ENCODE results near the gene NPC1. TPM values are rescaled to one million over a fixed set of nuclear protein-coding genes. Genes with fewer than 3 reads are reported as not detected.
A peak's percentile ranks its signal among the peaks of the same experiment; 100 is the strongest.

NPC1 gene
- total RNA-seq, 2 donors from 2014 or later: 29.9 to 32.3 TPM

DNA sequence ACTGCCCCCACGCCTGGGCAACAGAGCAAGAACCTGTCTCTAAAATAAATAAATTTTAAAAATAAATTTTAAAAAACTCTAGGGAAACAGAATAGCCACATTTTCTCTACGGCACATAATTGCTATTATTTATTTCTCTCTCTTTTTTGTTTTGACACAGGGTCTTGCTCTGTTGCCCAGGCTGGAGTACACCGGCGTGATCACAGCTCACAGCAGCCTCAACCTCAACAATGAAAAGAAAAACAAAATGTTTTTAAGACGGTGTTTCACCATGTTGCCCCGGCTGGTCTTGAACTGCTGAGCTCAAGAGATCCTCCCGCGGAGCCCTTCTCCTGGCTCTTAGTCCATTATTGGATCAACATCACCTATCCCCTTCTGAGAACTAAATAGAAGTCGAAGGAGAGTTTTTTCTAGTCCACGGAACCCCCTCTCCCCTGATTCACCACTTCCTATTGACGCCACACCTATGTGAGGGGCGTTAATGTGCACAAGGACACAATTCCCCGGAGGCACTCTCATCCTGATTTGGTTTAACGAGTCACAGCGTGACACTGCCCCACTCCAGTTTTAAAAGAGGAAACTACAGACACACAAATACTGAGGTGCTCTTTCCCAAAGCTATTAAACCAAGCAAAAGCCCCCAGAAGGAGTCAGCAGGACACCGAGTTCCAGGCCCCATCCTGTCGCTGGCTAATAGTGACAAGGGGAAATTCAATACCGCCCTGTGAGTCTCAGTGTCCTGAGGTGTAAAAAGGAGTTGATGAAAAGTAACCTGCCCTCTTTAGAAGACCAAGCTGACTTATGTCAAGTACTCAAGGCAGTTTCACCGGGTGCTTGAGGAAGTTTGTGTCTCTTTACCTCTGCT lies 1.1 kb downstream of the NPC1 start:
- Histone ChIP-seq H3K9ac (ENCODE audit: low read depth in 2 of 2, low read length in 2 of 2) (peak overlapping the region; percentile 82 to 90), H3K36me3 (no peaks in the 10 kb centered on the region), H3K9me3 (no peaks in the 10 kb centered on the region), H3K27ac (peak overlapping the region; percentile 100), H3K4me1 (peaks cover 5% of the 10 kb centered on the region), H3K27me3 (no peaks in the 10 kb centered on the region), H3K4me3 (peak overlapping the region; percentile 94)
- intact Hi-C loops (cut with DNase I): no loop called here
- TF ChIP-seq, protein P1, sequence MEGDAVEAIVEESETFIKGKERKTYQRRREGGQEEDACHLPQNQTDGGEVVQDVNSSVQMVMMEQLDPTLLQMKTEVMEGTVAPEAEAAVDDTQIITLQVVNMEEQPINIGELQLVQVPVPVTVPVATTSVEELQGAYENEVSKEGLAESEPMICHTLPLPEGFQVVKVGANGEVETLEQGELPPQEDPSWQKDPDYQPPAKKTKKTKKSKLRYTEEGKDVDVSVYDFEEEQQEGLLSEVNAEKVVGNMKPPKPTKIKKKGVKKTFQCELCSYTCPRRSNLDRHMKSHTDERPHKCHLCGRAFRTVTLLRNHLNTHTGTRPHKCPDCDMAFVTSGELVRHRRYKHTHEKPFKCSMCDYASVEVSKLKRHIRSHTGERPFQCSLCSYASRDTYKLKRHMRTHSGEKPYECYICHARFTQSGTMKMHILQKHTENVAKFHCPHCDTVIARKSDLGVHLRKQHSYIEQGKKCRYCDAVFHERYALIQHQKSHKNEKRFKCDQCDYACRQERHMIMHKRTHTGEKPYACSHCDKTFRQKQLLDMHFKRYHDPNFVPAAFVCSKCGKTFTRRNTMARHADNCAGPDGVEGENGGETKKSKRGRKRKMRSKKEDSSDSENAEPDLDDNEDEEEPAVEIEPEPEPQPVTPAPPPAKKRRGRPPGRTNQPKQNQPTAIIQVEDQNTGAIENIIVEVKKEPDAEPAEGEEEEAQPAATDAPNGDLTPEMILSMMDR (IDR thresholded peaks at IDR 0.05): no peak
- DNase-seq: peak; percentile 40

DNA sequence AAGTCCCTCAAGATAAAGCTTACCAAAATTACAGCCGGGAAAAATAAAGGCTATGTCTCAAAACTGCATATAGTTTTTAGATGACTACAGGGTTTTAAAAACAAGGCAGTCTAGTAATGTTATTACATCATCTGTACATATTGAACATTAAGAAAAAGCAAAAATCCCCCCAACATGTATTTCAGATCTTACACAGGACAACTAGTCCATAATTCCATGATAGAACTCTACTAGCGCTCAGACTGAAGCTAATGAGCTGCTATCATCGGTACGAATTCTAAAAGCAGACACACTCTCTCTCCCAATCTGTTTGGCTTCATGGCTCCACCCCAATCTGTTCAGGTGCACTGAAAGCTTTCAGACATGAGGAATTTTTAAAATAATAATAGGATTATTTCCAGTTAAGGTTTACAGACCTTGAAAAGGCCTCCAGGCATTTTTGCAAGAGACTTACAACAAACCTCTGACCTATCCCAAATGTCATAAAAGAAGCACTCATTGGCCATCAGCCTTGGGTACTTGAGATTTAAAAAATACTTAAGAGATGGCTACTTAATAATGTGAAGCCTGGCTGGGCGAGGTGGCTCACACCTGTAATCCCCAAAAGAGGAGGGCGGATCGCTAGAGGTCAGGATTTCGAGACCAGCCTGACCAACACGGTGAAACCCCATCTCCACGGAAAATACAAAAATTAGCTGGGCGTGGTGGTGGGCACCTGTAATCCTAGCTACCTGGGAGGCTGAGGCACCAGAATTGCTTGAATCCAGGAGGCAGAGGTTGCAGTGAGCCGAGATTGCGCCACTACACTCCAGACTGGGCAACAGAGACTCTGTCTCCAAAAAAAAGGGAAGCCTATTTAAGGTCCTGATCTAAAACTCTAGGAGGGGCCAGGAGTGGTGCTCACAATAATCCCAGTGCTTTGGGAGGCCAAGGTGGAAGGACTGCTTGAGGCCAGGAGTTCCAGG lies 2.0 kb downstream of the NPC1 start:
- no peak overlapping the region for H3K9ac ChIP-seq (ENCODE audit: low read depth in 2 of 2, low read length in 2 of 2)
- DNase-seq: no peak
- peak overlapping the region; percentile 94 for H3K4me3 ChIP-seq
- H3K4me1 ChIP-seq: peaks cover 5% of the 10 kb centered on the region
- no peaks in the 10 kb centered on the region for H3K36me3 ChIP-seq
- TF ChIP-seq, protein P1 (IDR thresholded peaks at IDR 0.05): no peak
- no peaks in the 10 kb centered on the region for H3K9me3 ChIP-seq
- no peaks in the 10 kb centered on the region for H3K27me3 ChIP-seq
- intact Hi-C loops (cut with DNase I): no loop called here
- peak overlapping the region; percentile 100 for H3K27ac ChIP-seq

DNA sequence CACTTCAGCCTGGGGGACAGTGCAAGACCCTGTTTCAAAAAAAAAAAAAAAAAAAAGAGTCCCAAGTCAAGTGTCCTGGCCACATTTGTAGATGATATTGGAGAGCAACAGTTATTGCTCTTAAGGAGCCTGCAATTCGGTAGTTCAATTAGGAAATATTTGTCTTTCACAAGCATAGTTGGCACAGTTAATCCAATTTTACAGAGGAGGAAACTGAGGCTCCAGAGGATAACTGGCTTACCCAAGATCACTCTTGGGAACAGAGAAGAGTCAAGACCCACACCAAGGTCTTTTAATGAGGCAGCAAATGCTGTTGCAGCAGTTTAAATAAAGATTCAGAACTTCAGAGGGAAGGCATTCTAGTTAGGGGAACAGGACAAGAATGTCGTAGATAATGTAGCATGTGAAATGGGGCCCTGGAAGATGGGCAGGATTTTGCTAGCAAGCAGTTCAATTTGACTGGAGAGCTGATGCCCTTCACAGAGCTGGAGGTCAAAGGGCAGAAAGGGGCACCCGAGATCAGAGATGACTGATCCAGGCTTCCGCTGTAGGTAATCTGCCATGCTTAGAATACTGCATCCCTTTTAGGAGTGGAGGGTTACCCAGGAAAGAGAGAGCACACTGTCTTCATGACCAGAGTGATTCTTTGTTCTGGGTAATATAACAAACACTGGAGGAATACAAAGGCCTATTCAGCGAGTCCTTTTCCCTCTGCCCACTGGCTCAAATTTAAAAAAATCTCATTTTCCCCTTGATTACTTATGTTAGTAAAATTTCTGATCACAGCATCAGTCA lies 3.0 kb downstream of the NPC1 start:
- Histone ChIP-seq H3K36me3 (no peaks in the 10 kb centered on the region), H3K27me3 (no peaks in the 10 kb centered on the region), H3K4me1 (peaks cover 5% of the 10 kb centered on the region), H3K9me3 (no peaks in the 10 kb centered on the region), H3K27ac (no peak overlapping the region), H3K4me3 (no peak overlapping the region), H3K9ac (ENCODE audit: low read depth in 2 of 2, low read length in 2 of 2) (no peak overlapping the region)
- TF ChIP-seq, protein P1 (IDR thresholded peaks at IDR 0.05): no peak
- intact Hi-C loops (cut with DNase I): no loop called here
- no peak for DNase-seq

DNA sequence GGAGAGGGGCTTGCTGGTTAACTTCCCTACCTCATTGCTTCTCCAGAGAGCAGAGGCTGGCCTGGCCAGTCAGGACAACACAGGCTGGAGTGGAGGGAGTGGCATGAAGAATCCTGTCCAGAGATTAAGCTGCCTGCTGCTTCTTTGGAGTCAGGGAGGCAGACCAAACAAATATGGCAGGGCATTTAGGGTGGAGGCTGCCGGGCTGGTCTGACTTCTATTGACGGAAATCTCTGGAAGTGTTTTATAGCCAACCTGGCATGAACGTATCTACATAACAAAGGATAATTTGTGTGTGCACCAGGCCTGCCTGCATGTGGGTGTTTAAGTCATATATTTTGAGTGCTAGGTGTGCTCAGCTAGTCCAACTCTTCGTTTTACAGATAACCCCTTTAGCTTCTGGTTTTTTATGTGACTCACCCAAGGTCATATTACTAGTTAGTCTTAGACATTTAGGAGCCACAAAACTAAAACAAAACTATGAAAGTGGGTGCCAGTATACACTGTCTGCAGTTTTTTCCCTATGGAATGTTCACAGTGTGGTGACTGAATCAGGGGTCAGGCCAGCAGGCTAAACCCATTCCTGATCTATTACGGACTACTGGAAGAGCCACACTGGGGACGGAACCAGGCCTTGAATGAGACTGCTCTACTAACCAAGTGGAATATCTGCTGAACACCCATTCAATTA lies 5.5 kb downstream of the NPC1 start:
- peaks cover 5% of the 10 kb centered on the region for H3K4me1 ChIP-seq

More for the DNA sequence above, 5.5 kb downstream of the NPC1 start:
- H3K4me3 ChIP-seq: no peak overlapping the region
- DNase-seq: peak; percentile 64
- no peaks in the 10 kb centered on the region for H3K36me3 ChIP-seq
- no peaks in the 10 kb centered on the region for H3K9me3 ChIP-seq
- intact Hi-C loops (cut with DNase I): no loop called here
- no peak overlapping the region for H3K27ac ChIP-seq
- H3K27me3 ChIP-seq: no peaks in the 10 kb centered on the region
- TF ChIP-seq, protein P1 (IDR thresholded peaks at IDR 0.05): no peak
- no peak overlapping the region for H3K9ac ChIP-seq (ENCODE audit: low read depth in 2 of 2, low read length in 2 of 2)

Data from colonic mucosa (tissue), 4 donors.